Upper lobe of left lung (tissue), 6 donors: ENCODE results near the gene MRPL37. TPM values are rescaled to one million over a fixed set of nuclear protein-coding genes. Genes with fewer than 3 reads are reported as not detected.
A peak's percentile ranks its signal among the peaks of the same experiment; 100 is the strongest.

Source experiments
- ATAC-seq, 2 donors: fragments of 200-7000 bp; cut with Tn5 transposase; one replicate each; pipeline ENCODE4 v1.9.1; 2022; ENCODE audit warnings: mild to moderate bottlenecking in 2 of 2, moderate library complexity in 2 of 2; ENCODE audit not compliant: low FRiP score in 2 of 2
- DNase-seq, 2 donors: peaks; one replicate each; pipeline ENCODE4 v3.0.0-alpha.2; 2019 to 2020
- H3K27ac ChIP-seq, 4 donors: fragments of 200-600 bp; sonication (generic); one replicate each; pipeline ENCODE4 v1.5.1; 2016 to 2019
- H3K27me3 ChIP-seq, 4 donors: fragments of 200-600 bp; sonication (generic); one replicate each; pipeline ENCODE4 v1.5.1; 2017 to 2019
- H3K36me3 ChIP-seq, 4 donors: fragments of 200-600 bp; sonication (generic); one replicate each; pipeline ENCODE4 v1.5.1; 2016 to 2019
- H3K4me1 ChIP-seq, 4 donors: fragments of 200-600 bp; sonication (generic); one replicate each; pipeline ENCODE4 v1.5.1; 2018 to 2019
- H3K4me3 ChIP-seq, 4 donors: fragments of 200-600 bp; sonication (generic); one replicate each; pipeline ENCODE4 v1.5.1; 2017 to 2019; ENCODE audit warnings: mild to moderate bottlenecking in 2 of 4, moderate library complexity in 1 of 4
- H3K9me3 ChIP-seq, 4 donors: fragments of 200-600 bp; sonication (generic); one replicate each; pipeline ENCODE4 v1.5.1; 2018 to 2019
- CTCF ChIP-seq, 6 experiments: fragments of 450-650 bp in 4 of 6; fragments of 200-600 bp in 2 of 6; sonication (generic) in 2 of 6; IDR thresholded peaks; one replicate each; pipeline ENCODE4 v1.5.1; 2016 to 2019; ENCODE audit warnings: antibody characterized with exemption in 6 of 6
- EP300 ChIP-seq, 4 donors: sonication (generic); formaldehyde crosslinking; IDR thresholded peaks; one replicate each; pipeline ENCODE4 v1.5.1; 2017; ENCODE audit warnings: antibody characterized with exemption in 4 of 4, control low read depth in 2 of 4
- POLR2A ChIP-seq, 4 donors: fragments of 450-650 bp; IDR thresholded peaks; one replicate each; pipeline ENCODE4 v1.5.1; 2016 to 2017; ENCODE audit warnings: antibody characterized with exemption in 4 of 4, mild to moderate bottlenecking in 2 of 4
- POLR2AphosphoS5 ChIP-seq, 2 donors: sonication (generic); formaldehyde crosslinking; IDR thresholded peaks; one replicate each; pipeline ENCODE4 v1.5.1; 2017; ENCODE audit warnings: antibody characterized with exemption in 2 of 2
- WGBS, 2 donors: methylation state at CpG; one replicate each; pipeline ENCODE4 v1.1.5; 2017 to 2018; 5-methylcytosine and 5-hydroxymethylcytosine counted together
- total RNA-seq, 6 donors: library from RNA; depleted of rRNA in 4 of 6; stranded (reverse); fragments of >200 nt in 4 of 6; gene quantifications; one replicate each; pipeline versions ENCODE4 v1.1.0 to v1.2.1, GENCODE V29; 2016 to 2021
- donor health status: DM: no; HTN: no; CAD: no; lungs with moderate emphysema.
- donor health status: DM: no; HTN: yes; CAD: no; lungs with severe emphysema.

MRPL37 gene
- total RNA-seq, 6 donors from 2014 or later, result 33.2 to 58.2 (median 47.0) TPM

- no peak for DNase-seq
- 73 to 85% methylated on average over 3 of the region's 3 CpGs for WGBS, 2 donors
- ATAC-seq, result no peak
Observed at GRCh38 chr1:54156201-54156600, 43.8 kb upstream of the MRPL37 start.

GRCh38 chr1:54156986-54157385, 43.0 kb upstream of the MRPL37 start:
- Histone ChIP-seq H3K27me3 (no peaks in the 10 kb centered on the region), H3K9me3 (no peaks in the 10 kb centered on the region), H3K27ac (no peak overlapping the region), H3K36me3 (no peaks in the 10 kb centered on the region), H3K4me1 (peaks cover 0 to 10% (median 3%) of the 10 kb centered on the region in 4 donors), H3K4me3 (no peak overlapping the region)
- WGBS, 2 donors, result 92 to 97% methylated on average over 7 of the region's 7 CpGs
- DNase-seq (no peak), ATAC-seq (no peak)
- no peak for TF ChIP-seq POLR2A (IDR thresholded peaks at IDR 0.05)
- no peak for TF ChIP-seq EP300 (IDR thresholded peaks at IDR 0.05)
- TF ChIP-seq CTCF (IDR thresholded peaks at IDR 0.05), result no peak
- TF ChIP-seq POLR2AphosphoS5 (IDR thresholded peaks at IDR 0.05), result no peak

More at GRCh38 chr1:54156201-54156600, 43.8 kb upstream of the MRPL37 start:
- no peak overlapping the region for H3K4me3 ChIP-seq
- no peaks in the 10 kb centered on the region for H3K27me3 ChIP-seq
- peaks cover 0 to 10% (median 3%) of the 10 kb centered on the region in 4 donors for H3K4me1 ChIP-seq
- H3K9me3 ChIP-seq, result no peaks in the 10 kb centered on the region
- TF ChIP-seq POLR2AphosphoS5 (IDR thresholded peaks at IDR 0.05) (no peak), EP300 (IDR thresholded peaks at IDR 0.05) (no peak)
- no peak overlapping the region for H3K27ac ChIP-seq
- no peaks in the 10 kb centered on the region for H3K36me3 ChIP-seq

GRCh38 chr1:54157401-54157800, 42.6 kb upstream of the MRPL37 start:
- DNase-seq (no peak), ATAC-seq (no peak)
- H3K4me3 ChIP-seq, result no peak overlapping the region
- no peaks in the 10 kb centered on the region for H3K36me3 ChIP-seq
- WGBS, 2 donors, result 82 to 90% methylated on average over 5 to 6 of the region's 6 CpGs
- no peaks in the 10 kb centered on the region for H3K9me3 ChIP-seq
- no peak overlapping the region for H3K27ac ChIP-seq
- TF ChIP-seq POLR2AphosphoS5 (IDR thresholded peaks at IDR 0.05) (no peak), CTCF (IDR thresholded peaks at IDR 0.05) (no peak), POLR2A (IDR thresholded peaks at IDR 0.05) (no peak), EP300 (IDR thresholded peaks at IDR 0.05) (no peak)
- H3K4me1 ChIP-seq, result peaks cover 0 to 10% (median 3%) of the 10 kb centered on the region in 4 donors
- H3K27me3 ChIP-seq, result no peaks in the 10 kb centered on the region

- H3K4me1 ChIP-seq, result peaks cover 0 to 10% (median 3%) of the 10 kb centered on the region in 4 donors
- no peaks in the 10 kb centered on the region for H3K36me3 ChIP-seq
- H3K9me3 ChIP-seq, result no peaks in the 10 kb centered on the region
- 50 to 87% methylated on average over 1 to 3 of the region's 3 CpGs for WGBS, 2 donors
- peak in 1 of 2 donors; percentile 17 for DNase-seq
- H3K4me3 ChIP-seq, result no peak overlapping the region
- TF ChIP-seq CTCF (IDR thresholded peaks at IDR 0.05) (no peak), EP300 (IDR thresholded peaks at IDR 0.05) (no peak), POLR2A (IDR thresholded peaks at IDR 0.05) (no peak), POLR2AphosphoS5 (IDR thresholded peaks at IDR 0.05) (no peak)
- H3K27me3 ChIP-seq, result no peaks in the 10 kb centered on the region
- no peak overlapping the region for H3K27ac ChIP-seq
- ATAC-seq, result no peak
Observed at GRCh38 chr1:54158071-54158470, 41.9 kb upstream of the MRPL37 start.

- no peak for TF ChIP-seq POLR2AphosphoS5 (IDR thresholded peaks at IDR 0.05)
- TF ChIP-seq POLR2A (IDR thresholded peaks at IDR 0.05), result no peak
- no peak for TF ChIP-seq CTCF (IDR thresholded peaks at IDR 0.05)
- no peak for TF ChIP-seq EP300 (IDR thresholded peaks at IDR 0.05)
- Histone ChIP-seq H3K4me3 (no peak overlapping the region), H3K36me3 (no peaks in the 10 kb centered on the region), H3K27ac (peak overlapping the region in 1 of 4 donors; percentile 6), H3K27me3 (no peaks in the 10 kb centered on the region), H3K9me3 (no peaks in the 10 kb centered on the region), H3K4me1 (no peaks in the 10 kb centered on the region)
- ATAC-seq (no peak), DNase-seq (no peak)
- WGBS, 2 donors, result 48 to 79% methylated on average over 2 to 4 of the region's 4 CpGs
Observed at GRCh38 chr1:54159733-54160316, 40.1 kb upstream of the MRPL37 start.
